Activated T-helper 17 cell treated with anti-CD3 and anti-CD28 coated beads, Interleukin-2, amount 50 U/mL, for 72 hours (primary cell): ENCODE measurements around the gene KCNK4. TPM values are rescaled to one million over a fixed set of nuclear protein-coding genes. Genes with fewer than 3 reads are reported as not detected.

Experiments
- ATAC-seq: fragments of 150-1000 bp; cut with Tn5 transposase; replicated peaks from 2 replicates; pipeline ENCODE4 v1.10.0; 2021; ENCODE audit warnings: mild to moderate bottlenecking, moderate library complexity
- H3K27ac Mint-ChIP-seq: one replicate; pipeline ENCODE4 v1.8.0; 2022; ENCODE audit warnings: mixed read lengths
- H3K27me3 Mint-ChIP-seq: one replicate; pipeline ENCODE4 v1.8.0; 2022; ENCODE audit warnings: mixed read lengths
- H3K36me3 Mint-ChIP-seq: one replicate; pipeline ENCODE4 v1.8.0; 2022; ENCODE audit warnings: low read depth, mild to moderate bottlenecking, mixed read lengths
- H3K4me1 Mint-ChIP-seq: one replicate; pipeline ENCODE4 v1.8.0; 2022; ENCODE audit warnings: mixed read lengths
- H3K4me3 Mint-ChIP-seq: one replicate; pipeline ENCODE4 v1.8.0; 2022; ENCODE audit warnings: mild to moderate bottlenecking, mixed read lengths
- H3K9me3 Mint-ChIP-seq: one replicate; pipeline ENCODE4 v1.8.0; 2022; ENCODE audit warnings: mixed read lengths
- total RNA-seq, 2 donors: library from RNA; stranded (reverse); gene quantifications; one replicate each; pipeline ENCODE4 v1.2.3, GENCODE V29; 2022

The KCNK4 gene
- total RNA-seq, 2 donors from 2014 or later, result not detected

DNA sequence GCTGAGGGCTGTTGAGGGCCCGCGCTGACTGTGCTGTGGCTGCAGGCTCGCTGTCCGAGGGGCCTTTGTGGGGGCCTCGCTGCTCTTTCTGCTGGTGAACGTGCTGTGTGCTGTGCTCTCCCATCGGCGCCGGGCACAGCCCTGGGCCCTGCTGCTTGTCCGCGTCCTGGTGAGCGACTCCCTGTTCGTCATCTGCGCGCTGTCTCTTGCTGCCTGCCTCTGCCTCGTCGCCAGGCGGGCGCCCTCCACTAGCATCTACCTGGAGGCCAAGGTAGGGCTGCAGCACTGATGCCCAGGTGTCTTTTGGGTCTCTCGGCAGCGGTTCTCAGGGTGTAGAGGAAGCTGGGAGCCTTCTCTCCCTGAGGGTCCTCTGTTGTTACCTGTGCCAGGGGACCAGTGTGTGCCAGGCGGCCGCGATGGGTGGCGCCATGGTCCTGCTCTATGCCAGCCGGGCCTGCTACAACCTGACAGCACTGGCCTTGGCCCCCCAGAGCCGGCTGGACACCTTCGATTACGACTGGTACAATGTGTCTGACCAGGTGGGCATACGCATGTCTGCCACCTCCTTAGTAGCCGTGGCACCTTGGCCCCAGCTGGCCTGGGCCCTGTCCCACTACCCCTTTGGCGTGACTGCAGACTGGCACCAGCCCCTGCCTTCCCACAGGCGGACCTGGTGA is 3.3 kb upstream of the KCNK4 start:
- Mint-ChIP-seq H3K4me3 (no peak overlapping the region), H3K27ac (no peak overlapping the region), H3K36me3 (peaks cover 9% of the 10 kb centered on the region), H3K4me1 (peaks cover 5% of the 10 kb centered on the region), H3K9me3 (no peaks in the 10 kb centered on the region), H3K27me3 (peaks cover 4% of the 10 kb centered on the region)
- ATAC-seq, result no peak

DNA sequence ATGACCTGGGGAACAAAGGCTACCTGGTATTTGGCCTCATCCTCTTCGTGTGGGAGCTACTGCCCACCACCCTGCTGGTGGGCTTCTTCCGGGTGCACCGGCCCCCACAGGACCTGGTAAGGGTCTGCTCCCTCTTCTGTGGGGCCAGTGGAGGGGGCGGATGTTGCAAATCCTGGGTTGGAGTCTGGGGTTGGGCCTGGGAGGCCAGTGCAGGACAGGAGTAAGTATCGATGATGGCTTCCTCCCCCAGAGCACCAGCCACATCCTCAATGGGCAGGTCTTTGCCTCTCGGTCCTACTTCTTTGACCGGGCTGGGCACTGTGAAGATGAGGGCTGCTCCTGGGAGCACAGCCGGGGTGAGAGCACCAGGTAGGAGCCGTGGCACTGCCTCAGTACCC is 2.8 kb upstream of the KCNK4 start:
- ATAC-seq, result no peak
- Mint-ChIP-seq H3K4me3 (no peak overlapping the region), H3K27ac (no peak overlapping the region), H3K4me1 (peaks cover 5% of the 10 kb centered on the region), H3K36me3 (peaks cover 6% of the 10 kb centered on the region), H3K27me3 (peaks cover 4% of the 10 kb centered on the region), H3K9me3 (no peaks in the 10 kb centered on the region)

DNA sequence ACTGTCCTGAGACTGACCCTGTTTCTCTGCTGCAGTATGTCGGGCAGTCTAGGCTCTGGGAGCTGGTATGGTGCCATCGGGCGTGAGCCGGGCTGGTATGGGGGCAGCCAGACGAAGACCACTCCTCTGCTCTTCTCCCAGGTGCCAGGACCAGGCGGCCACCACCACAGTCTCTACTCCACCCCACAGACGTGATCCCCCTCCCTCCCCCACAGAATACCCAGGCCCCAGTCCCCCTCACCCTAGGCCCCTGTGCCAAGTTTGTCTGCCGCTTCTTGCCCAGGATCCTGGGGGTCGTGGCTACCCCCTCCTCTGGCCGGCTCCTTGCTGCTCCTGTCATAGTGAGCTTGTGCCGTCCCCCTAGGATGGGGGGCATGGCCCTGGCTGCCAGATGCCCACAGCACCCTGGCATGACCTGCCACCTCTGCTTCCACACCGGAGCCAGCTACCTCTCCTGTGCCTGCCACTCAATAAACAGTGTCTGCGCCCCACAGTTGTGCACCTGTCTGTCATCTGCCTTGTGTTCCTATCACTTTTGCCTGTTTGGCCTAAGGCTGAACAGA is 2.0 kb upstream of the KCNK4 start:
- ATAC-seq, result no peak
- Mint-ChIP-seq H3K27me3 (peaks cover 4% of the 10 kb centered on the region), H3K4me1 (peaks cover 5% of the 10 kb centered on the region), H3K36me3 (peaks cover 6% of the 10 kb centered on the region), H3K4me3 (no peak overlapping the region), H3K9me3 (no peaks in the 10 kb centered on the region), H3K27ac (no peak overlapping the region)

DNA sequence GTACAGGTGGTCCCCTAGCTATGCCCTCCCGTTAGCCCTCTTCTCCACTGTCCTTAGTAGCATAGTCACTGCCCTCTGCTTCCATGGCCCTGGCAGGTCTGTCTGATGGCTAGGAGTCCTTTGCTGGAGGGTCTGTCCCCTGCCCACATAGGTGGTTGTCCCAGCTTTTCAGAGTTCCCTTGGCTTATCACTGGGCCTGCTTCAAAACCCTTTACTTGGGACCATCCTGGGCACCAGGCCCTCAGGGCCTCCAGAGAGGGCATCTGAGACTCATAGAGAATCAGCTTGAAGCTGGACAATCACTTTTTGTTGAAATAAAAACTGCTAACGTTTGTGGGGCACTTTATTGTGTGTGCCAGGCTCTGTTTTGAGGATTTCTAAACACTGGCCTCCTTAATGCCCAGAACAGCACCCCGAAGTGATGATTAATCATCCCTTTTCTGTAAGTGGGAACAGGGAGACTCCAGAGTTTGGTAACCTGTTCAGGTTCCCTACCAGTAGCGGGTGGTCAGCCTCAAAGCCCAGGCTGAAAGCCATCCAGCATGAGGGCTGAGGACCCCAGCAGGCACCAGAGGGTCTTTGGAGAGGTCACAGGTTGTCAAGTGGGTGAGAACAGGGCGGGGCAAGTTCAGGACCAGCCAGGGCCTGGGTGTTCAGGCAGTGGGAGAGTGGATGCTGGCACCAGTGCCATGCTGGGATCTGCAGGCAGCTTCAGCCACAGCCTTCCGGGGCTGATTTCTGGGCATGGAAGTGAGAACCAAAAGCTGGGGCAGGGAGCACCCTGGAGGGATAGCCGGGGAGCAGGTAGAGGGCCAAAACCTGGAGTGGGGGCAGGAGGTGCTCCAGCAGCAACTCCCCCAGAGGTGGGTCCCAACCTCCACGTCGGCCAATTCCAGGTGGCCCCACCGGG is 495 bp upstream of the KCNK4 start:
- Mint-ChIP-seq H3K9me3 (no peaks in the 10 kb centered on the region), H3K4me1 (peaks cover 5% of the 10 kb centered on the region), H3K27ac (no peak overlapping the region), H3K36me3 (peaks cover 6% of the 10 kb centered on the region), H3K4me3 (peak overlapping the region; percentile 60), H3K27me3 (peaks cover 16% of the 10 kb centered on the region)
- ATAC-seq, result no peak

DNA sequence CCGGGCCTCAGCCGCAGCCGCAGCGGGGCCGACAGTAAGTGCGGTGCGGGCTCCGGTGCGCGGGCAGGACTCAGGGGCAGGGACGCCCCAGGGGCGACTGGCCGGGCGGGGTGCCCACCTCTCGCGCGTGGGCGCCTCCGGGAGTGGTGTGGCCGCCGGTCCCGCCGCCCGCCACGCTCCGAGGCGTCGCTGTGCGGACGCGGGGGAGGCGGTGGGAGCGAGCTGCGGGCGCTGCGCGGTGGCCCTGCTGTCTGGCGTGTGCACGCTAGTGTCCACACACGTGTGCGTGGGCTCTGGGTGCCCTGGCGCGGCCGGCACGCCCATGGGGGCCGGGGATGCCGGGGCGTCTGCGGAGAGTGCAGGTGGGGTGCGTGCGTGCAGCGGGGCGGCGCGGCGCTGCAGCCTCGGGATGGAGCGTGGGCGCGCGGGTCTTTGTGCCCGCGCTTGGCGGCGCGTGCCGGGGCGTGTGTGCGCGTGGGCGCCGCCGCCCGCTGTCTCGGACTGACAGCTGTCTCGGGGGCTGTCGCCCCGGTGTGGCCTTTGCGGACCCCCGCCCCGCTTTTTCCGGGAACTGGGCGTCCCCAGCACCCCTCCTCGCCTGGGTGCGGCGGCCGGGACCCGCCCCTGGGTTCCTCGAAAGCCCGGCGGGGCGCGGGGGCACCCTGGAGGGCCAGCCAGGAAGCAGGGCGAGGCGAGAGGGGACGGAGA is 804 bp downstream of the KCNK4 start:
- Mint-ChIP-seq H3K27ac (no peak overlapping the region), H3K4me3 (peak overlapping the region; percentile 29), H3K9me3 (no peaks in the 10 kb centered on the region), H3K36me3 (peaks cover 6% of the 10 kb centered on the region), H3K27me3 (peaks cover 26% of the 10 kb centered on the region), H3K4me1 (no peaks in the 10 kb centered on the region)
- ATAC-seq, result peak; percentile 40

DNA sequence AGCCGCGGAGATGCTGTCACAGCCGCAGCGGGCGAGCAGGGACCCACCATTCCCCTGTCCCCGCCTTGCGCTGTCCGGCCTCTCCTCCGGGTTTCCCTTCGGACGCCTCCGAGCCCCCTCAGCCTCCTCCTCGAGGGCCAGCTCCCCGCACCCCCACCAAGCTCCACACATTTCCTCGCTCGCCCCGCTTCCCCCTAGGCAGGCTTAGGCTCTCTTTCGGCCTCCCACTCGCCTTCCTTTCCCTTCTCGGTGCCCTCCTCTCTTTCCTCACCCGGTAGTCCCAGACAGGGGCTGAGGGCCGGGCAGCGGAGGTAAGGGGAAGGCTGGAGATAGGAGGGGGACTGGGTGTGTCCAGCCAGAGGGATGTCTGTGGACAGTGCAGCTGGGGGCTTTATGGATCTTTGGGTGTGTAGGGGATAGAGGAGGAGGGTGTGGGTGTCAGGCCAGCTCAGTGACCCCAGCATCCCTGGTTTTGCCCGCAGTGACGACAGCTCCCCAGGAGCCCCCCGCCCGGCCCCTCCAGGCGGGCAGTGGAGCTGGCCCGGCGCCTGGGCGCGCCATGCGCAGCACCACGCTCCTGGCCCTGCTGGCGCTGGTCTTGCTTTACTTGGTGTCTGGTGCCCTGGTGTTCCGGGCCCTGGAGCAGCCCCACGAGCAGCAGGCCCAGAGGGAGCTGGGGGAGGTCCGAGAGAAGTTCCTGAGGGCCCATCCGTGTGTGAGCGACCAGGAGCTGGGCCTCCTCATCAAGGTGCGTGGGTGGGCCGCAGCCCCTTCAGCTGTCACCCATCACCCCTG is 1.6 kb downstream of the KCNK4 start:
- Mint-ChIP-seq H3K27me3 (peaks cover 33% of the 10 kb centered on the region), H3K36me3 (peaks cover 6% of the 10 kb centered on the region), H3K4me3 (peak overlapping the region; percentile 29), H3K4me1 (no peaks in the 10 kb centered on the region), H3K27ac (no peak overlapping the region), H3K9me3 (no peaks in the 10 kb centered on the region)
- peak; percentile 14 for ATAC-seq

DNA sequence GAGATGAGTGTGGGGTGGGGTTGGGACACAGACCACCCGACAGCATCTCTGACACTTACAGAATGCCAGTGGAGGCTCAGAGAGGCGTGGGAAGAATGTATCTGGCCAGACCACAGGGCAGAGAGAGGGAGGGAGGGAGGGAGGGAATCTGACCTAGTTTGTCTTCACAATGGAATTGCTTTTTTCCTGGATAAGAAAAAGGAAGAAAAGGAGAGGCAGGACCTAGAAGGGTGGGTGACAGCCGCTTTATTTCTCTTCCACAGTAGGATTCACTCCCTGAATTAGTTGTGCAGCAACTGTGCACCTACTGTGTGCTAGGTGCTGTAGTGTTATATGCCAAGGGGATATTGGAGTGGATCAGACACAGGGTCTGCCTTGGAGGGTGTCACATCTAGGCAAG is 3.7 kb downstream of the KCNK4 start:
- Mint-ChIP-seq H3K4me3 (no peak overlapping the region), H3K27me3 (peaks cover 41% of the 10 kb centered on the region), H3K9me3 (no peaks in the 10 kb centered on the region), H3K36me3 (peaks cover 6% of the 10 kb centered on the region), H3K4me1 (no peaks in the 10 kb centered on the region), H3K27ac (no peak overlapping the region)
- no peak for ATAC-seq

DNA sequence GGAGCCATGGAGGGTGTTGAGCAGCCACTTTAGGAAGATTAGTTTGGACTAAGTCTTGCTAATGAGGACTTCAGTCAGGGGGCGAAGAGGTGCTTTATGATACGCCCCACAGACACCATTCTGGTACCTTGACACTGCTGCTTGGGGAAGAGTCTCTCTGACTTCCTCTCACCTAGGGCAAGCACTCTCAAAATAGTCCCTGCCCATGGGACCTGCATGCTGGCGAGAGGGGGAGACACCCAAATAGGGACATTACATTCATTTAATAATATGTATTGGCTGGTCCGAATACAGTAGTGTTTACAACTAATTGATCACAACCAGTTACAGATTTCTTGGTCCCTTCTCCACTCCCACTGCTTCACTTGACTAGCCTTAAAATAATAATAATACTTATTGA is 4.7 kb downstream of the KCNK4 start:
- peaks cover 6% of the 10 kb centered on the region for H3K36me3 Mint-ChIP-seq
- peaks cover 4% of the 10 kb centered on the region for H3K4me1 Mint-ChIP-seq
- no peak overlapping the region for H3K27ac Mint-ChIP-seq
- H3K9me3 Mint-ChIP-seq, result no peaks in the 10 kb centered on the region
- no peak overlapping the region for H3K4me3 Mint-ChIP-seq
- ATAC-seq, result no peak
- peaks cover 45% of the 10 kb centered on the region for H3K27me3 Mint-ChIP-seq

DNA sequence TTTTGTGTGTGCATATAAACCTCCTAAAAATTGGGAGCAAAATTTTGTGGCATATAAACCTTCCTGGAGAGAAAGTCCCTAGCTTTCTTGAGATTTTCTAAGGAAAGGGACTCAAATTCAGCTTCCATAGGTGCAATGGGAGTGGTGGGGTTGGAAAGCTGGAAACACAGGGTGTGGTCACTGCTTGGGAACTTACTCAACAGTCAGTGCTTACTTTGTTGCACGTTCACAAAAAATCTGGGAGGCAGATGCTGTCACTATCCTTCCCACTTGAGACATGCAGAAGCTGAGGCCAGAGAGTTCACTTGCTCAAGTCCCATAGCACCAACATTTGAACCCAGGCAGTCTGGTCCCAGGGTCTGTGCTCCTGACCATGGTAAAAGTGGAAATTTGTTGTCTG is 5.1 kb downstream of the KCNK4 start:
- Mint-ChIP-seq H3K4me3 (no peak overlapping the region), H3K27me3 (peaks cover 45% of the 10 kb centered on the region), H3K27ac (no peak overlapping the region), H3K4me1 (peaks cover 4% of the 10 kb centered on the region), H3K36me3 (peaks cover 4% of the 10 kb centered on the region), H3K9me3 (no peaks in the 10 kb centered on the region)
- no peak for ATAC-seq

DNA sequence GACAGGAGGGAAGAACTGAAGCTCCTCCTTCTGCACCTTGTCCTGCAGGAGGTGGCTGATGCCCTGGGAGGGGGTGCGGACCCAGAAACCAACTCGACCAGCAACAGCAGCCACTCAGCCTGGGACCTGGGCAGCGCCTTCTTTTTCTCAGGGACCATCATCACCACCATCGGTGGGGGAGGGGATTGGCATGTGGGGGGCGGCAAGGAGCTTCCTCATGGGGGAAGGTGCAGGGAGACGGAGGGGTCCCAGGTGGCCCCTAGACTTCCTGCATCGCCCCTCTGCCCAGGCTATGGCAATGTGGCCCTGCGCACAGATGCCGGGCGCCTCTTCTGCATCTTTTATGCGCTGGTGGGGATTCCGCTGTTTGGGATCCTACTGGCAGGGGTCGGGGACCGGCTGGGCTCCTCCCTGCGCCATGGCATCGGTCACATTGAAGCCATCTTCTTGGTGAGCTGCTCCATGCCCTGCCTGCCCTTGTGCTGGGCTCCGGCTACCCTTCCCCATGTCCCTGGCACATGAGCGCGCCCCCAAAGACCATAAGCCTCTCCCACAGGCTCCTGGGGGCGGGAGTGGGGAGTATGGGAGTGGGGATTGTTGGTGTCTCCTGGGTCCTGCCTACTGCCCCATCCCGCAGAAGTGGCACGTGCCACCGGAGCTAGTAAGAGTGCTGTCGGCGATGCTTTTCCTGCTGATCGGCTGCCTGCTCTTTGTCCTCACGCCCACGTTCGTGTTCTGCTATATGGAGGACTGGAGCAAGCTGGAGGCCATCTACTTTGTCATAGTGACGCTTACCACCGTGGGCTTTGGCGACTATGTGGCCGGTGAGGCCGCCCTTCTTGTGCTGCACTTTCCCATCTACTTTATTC is 6.0 kb downstream of the KCNK4 start:
- Mint-ChIP-seq H3K9me3 (no peaks in the 10 kb centered on the region), H3K27ac (no peak overlapping the region), H3K27me3 (peaks cover 45% of the 10 kb centered on the region), H3K4me1 (peaks cover 4% of the 10 kb centered on the region), H3K4me3 (no peak overlapping the region), H3K36me3 (peaks cover 4% of the 10 kb centered on the region)
- no peak for ATAC-seq

DNA sequence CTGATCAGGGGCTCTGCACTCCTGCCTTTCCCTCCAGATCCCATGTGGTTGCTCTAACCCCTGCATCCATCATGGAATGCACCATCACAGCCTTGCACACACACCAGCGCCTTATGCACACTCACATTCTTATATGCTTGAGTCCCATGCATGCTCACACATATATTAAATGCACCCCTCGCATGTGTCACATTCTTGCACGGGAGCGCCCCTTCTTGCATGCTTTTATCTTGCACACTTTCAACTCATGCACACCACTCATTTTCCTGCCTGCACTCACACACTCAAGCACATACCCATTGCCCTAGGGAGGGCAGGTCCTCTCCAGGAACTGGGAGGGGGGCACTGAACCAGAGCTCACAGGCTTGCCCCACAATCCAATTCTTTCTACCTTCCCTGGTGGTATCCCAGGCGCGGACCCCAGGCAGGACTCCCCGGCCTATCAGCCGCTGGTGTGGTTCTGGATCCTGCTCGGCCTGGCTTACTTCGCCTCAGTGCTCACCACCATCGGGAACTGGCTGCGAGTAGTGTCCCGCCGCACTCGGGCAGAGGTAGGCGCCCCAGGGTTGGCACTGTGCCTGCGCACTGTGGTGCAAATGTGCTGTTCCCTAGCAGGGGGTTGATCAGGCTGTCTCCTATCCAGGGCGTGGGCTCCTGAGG is 6.7 kb downstream of the KCNK4 start:
- Mint-ChIP-seq H3K4me1 (peaks cover 4% of the 10 kb centered on the region), H3K27ac (no peak overlapping the region), H3K9me3 (no peaks in the 10 kb centered on the region), H3K27me3 (peaks cover 45% of the 10 kb centered on the region), H3K36me3 (peaks cover 4% of the 10 kb centered on the region), H3K4me3 (no peak overlapping the region)
- no peak for ATAC-seq

DNA sequence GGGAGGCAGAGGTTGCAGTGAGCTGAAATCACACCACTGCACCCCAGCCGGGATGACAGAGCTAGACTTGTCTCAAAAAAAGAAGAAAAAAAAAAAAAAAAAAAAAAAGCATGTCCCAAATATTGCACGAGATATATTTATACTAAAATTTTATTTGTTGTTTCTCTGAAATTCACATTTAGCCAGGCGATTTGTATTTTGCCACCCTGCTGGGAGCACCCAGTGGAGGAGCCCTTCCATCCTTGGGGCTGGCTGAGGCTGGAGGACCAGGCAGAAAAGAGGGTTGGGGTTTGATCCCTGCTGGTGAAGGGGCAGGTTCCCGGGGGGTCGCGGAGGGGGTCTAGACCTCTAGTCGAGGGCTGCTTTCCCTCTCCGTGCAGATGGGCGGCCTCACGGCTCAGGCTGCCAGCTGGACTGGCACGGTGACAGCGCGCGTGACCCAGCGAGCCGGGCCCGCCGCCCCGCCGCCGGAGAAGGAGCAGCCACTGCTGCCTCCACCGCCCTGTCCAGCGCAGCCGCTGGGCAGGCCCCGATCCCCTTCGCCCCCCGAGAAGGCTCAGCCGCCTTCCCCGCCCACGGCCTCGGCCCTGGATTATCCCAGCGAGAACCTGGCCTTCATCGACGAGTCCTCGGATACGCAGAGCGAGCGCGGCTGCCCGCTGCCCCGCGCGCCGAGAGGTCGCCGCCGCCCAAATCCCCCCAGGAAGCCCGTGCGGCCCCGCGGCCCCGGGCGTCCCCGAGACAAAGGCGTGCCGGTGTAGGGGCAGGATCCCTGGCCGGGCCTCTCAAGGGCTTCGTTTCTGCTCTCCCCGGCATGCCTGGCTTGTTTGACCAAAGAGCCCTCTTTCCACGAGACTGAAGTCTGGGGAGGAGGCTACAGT is 8.1 kb downstream of the KCNK4 start:
- peak overlapping the region; percentile 73 for H3K4me3 Mint-ChIP-seq
- peaks cover 7% of the 10 kb centered on the region for H3K4me1 Mint-ChIP-seq
- H3K27me3 Mint-ChIP-seq, result peaks cover 45% of the 10 kb centered on the region
- peaks cover 4% of the 10 kb centered on the region for H3K36me3 Mint-ChIP-seq
- H3K9me3 Mint-ChIP-seq, result no peaks in the 10 kb centered on the region
- no peak overlapping the region for H3K27ac Mint-ChIP-seq
- ATAC-seq, result no peak
